Measurements from ENCODE around the gene PDE5A.

PDE5A gene

GRCh38 chr4:119490335-119490734 lies 138.3 kb downstream of the PDE5A start:
- Histone ChIP-seq H2AFZ (ENCODE audit: low read depth, low read length) (no peak overlapping the region), H2BK12ac (ENCODE audit: low read length in 2 of 2) (no peak overlapping the region), H2BK5ac (ENCODE audit: low read depth, low read length, poor library complexity, severe bottlenecking) (no peak overlapping the region), H3K9me3 (ENCODE audit: control insufficient read depth, low read length) (no peaks in the 10 kb centered on the region), H3K27me3 (ENCODE audit: control insufficient read depth in 1 of 2, insufficient read depth in 1 of 2, low read length in 2 of 2) (no peaks in the 10 kb centered on the region), H3K14ac (ENCODE audit: low read length in 2 of 2) (no peak overlapping the region), H3K4me3 (ENCODE audit: insufficient read depth in 1 of 2, low read depth in 1 of 2, low read length in 2 of 2) (no peak overlapping the region), H3K4me2 (ENCODE audit: low read length, poor library complexity, severe bottlenecking) (no peak overlapping the region), H2AK5ac (ENCODE audit: low read length, severe bottlenecking) (no peak overlapping the region), H3K27ac (ENCODE audit: low read length, poor library complexity, severe bottlenecking) (no peak overlapping the region), H3K4ac (ENCODE audit: low read depth in 1 of 2, low read length in 2 of 2) (no peak overlapping the region), H2BK15ac (ENCODE audit: low read depth, poor library complexity, severe bottlenecking) (no peak overlapping the region), H3K23ac (ENCODE audit: low read length in 2 of 2) (no peak overlapping the region), H4K91ac (ENCODE audit: low read length) (no peak overlapping the region), H3K18ac (ENCODE audit: low read depth in 1 of 2, low read length in 2 of 2) (no peak overlapping the region), H3K36me3 (ENCODE audit: control insufficient read depth in 1 of 2, insufficient read depth in 2 of 2, low read depth in 1 of 2, low read length in 2 of 2) (peaks cover 0 to 20% of the 10 kb centered on the region in 2 experiments), H2BK120ac (ENCODE audit: low read depth, low read length) (no peak overlapping the region), H4K8ac (ENCODE audit: low read length) (no peak overlapping the region), H3K4me1 (ENCODE audit: control insufficient read depth, insufficient read depth, low read depth, low read length) (no peaks in the 10 kb centered on the region), H3K9ac (ENCODE audit: low read length) (no peak overlapping the region), H3K79me1 (replicated peaks; ENCODE audit: low read length, poor library complexity, severe bottlenecking) (no peaks in the 10 kb centered on the region)
- peak; percentile 45 for DNase-seq
- 71% methylated on average over 3 of the region's 3 CpGs for WGBS

- Histone ChIP-seq H3K4me2 (ENCODE audit: low read length, poor library complexity, severe bottlenecking) (no peak overlapping the region), H4K8ac (ENCODE audit: low read length) (no peak overlapping the region), H3K27me3 (ENCODE audit: control insufficient read depth in 1 of 2, insufficient read depth in 1 of 2, low read length in 2 of 2) (no peaks in the 10 kb centered on the region), H2AFZ (ENCODE audit: low read depth, low read length) (no peak overlapping the region), H3K9me3 (ENCODE audit: control insufficient read depth, low read length) (no peaks in the 10 kb centered on the region), H2BK12ac (ENCODE audit: low read length in 2 of 2) (no peak overlapping the region), H3K4ac (ENCODE audit: low read depth in 1 of 2, low read length in 2 of 2) (no peak overlapping the region), H2AK5ac (ENCODE audit: low read length, severe bottlenecking) (no peak overlapping the region), H3K4me3 (ENCODE audit: insufficient read depth in 1 of 2, low read depth in 1 of 2, low read length in 2 of 2) (no peak overlapping the region), H3K23ac (ENCODE audit: low read length in 2 of 2) (no peak overlapping the region), H3K4me1 (ENCODE audit: control insufficient read depth, insufficient read depth, low read depth, low read length) (no peaks in the 10 kb centered on the region), H3K9ac (ENCODE audit: low read length) (no peak overlapping the region), H4K91ac (ENCODE audit: low read length) (no peak overlapping the region), H2BK5ac (ENCODE audit: low read depth, low read length, poor library complexity, severe bottlenecking) (no peak overlapping the region), H3K18ac (ENCODE audit: low read depth in 1 of 2, low read length in 2 of 2) (no peak overlapping the region), H3K14ac (ENCODE audit: low read length in 2 of 2) (no peak overlapping the region), H3K79me1 (replicated peaks; ENCODE audit: low read length, poor library complexity, severe bottlenecking) (no peaks in the 10 kb centered on the region), H3K27ac (ENCODE audit: low read length, poor library complexity, severe bottlenecking) (no peak overlapping the region), H2BK15ac (ENCODE audit: low read depth, poor library complexity, severe bottlenecking) (no peak overlapping the region), H2BK120ac (ENCODE audit: low read depth, low read length) (no peak overlapping the region), H3K36me3 (ENCODE audit: control insufficient read depth in 1 of 2, insufficient read depth in 2 of 2, low read depth in 1 of 2, low read length in 2 of 2) (peaks cover 0 to 10% of the 10 kb centered on the region in 2 experiments)
- no peak for DNase-seq
- 94% methylated on average over 1 of the region's 3 CpGs for WGBS
Observed at GRCh38 chr4:119489305-119489704, 139.3 kb downstream of the PDE5A start.

GRCh38 chr4:119480331-119480730 lies 148.3 kb downstream of the PDE5A start:
- H3K4me1 ChIP-seq (ENCODE audit: control insufficient read depth, insufficient read depth, low read depth, low read length): peaks cover 2% of the 10 kb centered on the region
- no peak overlapping the region for H2BK5ac ChIP-seq (ENCODE audit: low read depth, low read length, poor library complexity, severe bottlenecking)
- no peak overlapping the region for H2AK5ac ChIP-seq (ENCODE audit: low read length, severe bottlenecking)
- no peak overlapping the region for H3K4me3 ChIP-seq (ENCODE audit: insufficient read depth in 1 of 2, low read depth in 1 of 2, low read length in 2 of 2)
- H4K91ac ChIP-seq (ENCODE audit: low read length): no peak overlapping the region
- H3K4me2 ChIP-seq (ENCODE audit: low read length, poor library complexity, severe bottlenecking): no peak overlapping the region
- H3K27me3 ChIP-seq (ENCODE audit: control insufficient read depth in 1 of 2, insufficient read depth in 1 of 2, low read length in 2 of 2): no peaks in the 10 kb centered on the region
- no peak overlapping the region for H4K8ac ChIP-seq (ENCODE audit: low read length)
- no peak overlapping the region for H3K4ac ChIP-seq (ENCODE audit: low read depth in 1 of 2, low read length in 2 of 2)
- H3K18ac ChIP-seq (ENCODE audit: low read depth in 1 of 2, low read length in 2 of 2): no peak overlapping the region
- no peak overlapping the region for H3K14ac ChIP-seq (ENCODE audit: low read length in 2 of 2)
- no peak overlapping the region for H2BK120ac ChIP-seq (ENCODE audit: low read depth, low read length)
- H2BK12ac ChIP-seq (ENCODE audit: low read length in 2 of 2): no peak overlapping the region
- WGBS: 100% methylated on average over 1 of the region's 1 CpG
- no peaks in the 10 kb centered on the region for H3K9me3 ChIP-seq (ENCODE audit: control insufficient read depth, low read length)
- peaks cover 0 to 55% of the 10 kb centered on the region in 2 experiments for H3K36me3 ChIP-seq (ENCODE audit: control insufficient read depth in 1 of 2, insufficient read depth in 2 of 2, low read depth in 1 of 2, low read length in 2 of 2)
- H3K9ac ChIP-seq (ENCODE audit: low read length): no peak overlapping the region
- no peak overlapping the region for H2AFZ ChIP-seq (ENCODE audit: low read depth, low read length)
- no peak overlapping the region for H3K27ac ChIP-seq (ENCODE audit: low read length, poor library complexity, severe bottlenecking)
- no peak for DNase-seq
- peaks cover 3% of the 10 kb centered on the region for H3K79me1 ChIP-seq (replicated peaks; ENCODE audit: low read length, poor library complexity, severe bottlenecking)
- no peak overlapping the region for H2BK15ac ChIP-seq (ENCODE audit: low read depth, poor library complexity, severe bottlenecking)
- no peak overlapping the region for H3K23ac ChIP-seq (ENCODE audit: low read length in 2 of 2)

- H3K9me3 ChIP-seq (ENCODE audit: control insufficient read depth, low read length): no peaks in the 10 kb centered on the region
- H2BK120ac ChIP-seq (ENCODE audit: low read depth, low read length): no peak overlapping the region
- H3K4me1 ChIP-seq (ENCODE audit: control insufficient read depth, insufficient read depth, low read depth, low read length): peaks cover 2% of the 10 kb centered on the region
- no peak overlapping the region for H3K18ac ChIP-seq (ENCODE audit: low read depth in 1 of 2, low read length in 2 of 2)
- no peak overlapping the region for H2BK15ac ChIP-seq (ENCODE audit: low read depth, poor library complexity, severe bottlenecking)
- H2AK5ac ChIP-seq (ENCODE audit: low read length, severe bottlenecking): no peak overlapping the region
- H2BK5ac ChIP-seq (ENCODE audit: low read depth, low read length, poor library complexity, severe bottlenecking): no peak overlapping the region
- H3K23ac ChIP-seq (ENCODE audit: low read length in 2 of 2): no peak overlapping the region
- no peak overlapping the region for H3K4ac ChIP-seq (ENCODE audit: low read depth in 1 of 2, low read length in 2 of 2)
- H2BK12ac ChIP-seq (ENCODE audit: low read length in 2 of 2): no peak overlapping the region
- no peak for DNase-seq
- H4K8ac ChIP-seq (ENCODE audit: low read length): no peak overlapping the region
- H3K27me3 ChIP-seq (ENCODE audit: control insufficient read depth in 1 of 2, insufficient read depth in 1 of 2, low read length in 2 of 2): no peaks in the 10 kb centered on the region
- H4K91ac ChIP-seq (ENCODE audit: low read length): no peak overlapping the region
- no peak overlapping the region for H3K27ac ChIP-seq (ENCODE audit: low read length, poor library complexity, severe bottlenecking)
- no peak overlapping the region for H3K9ac ChIP-seq (ENCODE audit: low read length)
- no peak overlapping the region for H3K14ac ChIP-seq (ENCODE audit: low read length in 2 of 2)
- H3K4me3 ChIP-seq (ENCODE audit: insufficient read depth in 1 of 2, low read depth in 1 of 2, low read length in 2 of 2): no peak overlapping the region
- H3K4me2 ChIP-seq (ENCODE audit: low read length, poor library complexity, severe bottlenecking): no peak overlapping the region
- H2AFZ ChIP-seq (ENCODE audit: low read depth, low read length): no peak overlapping the region
- H3K36me3 ChIP-seq (ENCODE audit: control insufficient read depth in 1 of 2, insufficient read depth in 2 of 2, low read depth in 1 of 2, low read length in 2 of 2): peaks cover 0 to 59% of the 10 kb centered on the region in 2 experiments
- peaks cover 3% of the 10 kb centered on the region for H3K79me1 ChIP-seq (replicated peaks; ENCODE audit: low read length, poor library complexity, severe bottlenecking)
Observed at GRCh38 chr4:119479835-119480234, 148.8 kb downstream of the PDE5A start.
